H1 (cell line): ENCODE measurements around the gene KCTD7. TPM values are rescaled to one million over a fixed set of nuclear protein-coding genes. Genes with fewer than 3 reads are reported as not detected.

ENCODE experiments used
- ASH2L ChIP-seq: fragments of 200-600, 300-600 bp; sonication (generic); IDR thresholded peaks from one replicate; pipeline ENCODE4 v1.7.1; 2017; ENCODE audit warnings: low read length
- ATF3 ChIP-seq: IDR thresholded peaks from 2 replicates; pipeline ENCODE4 v1.6.1; 2011; ENCODE audit warnings: low read depth, mild to moderate bottlenecking, low read length; ENCODE audit not compliant: insufficient read depth
- CBX5 ChIP-seq: fragments of 300-800, 300-1000 bp; sonication (generic); IDR thresholded peaks from 2 replicates; pipeline ENCODE4 v1.7.1; 2016; ENCODE audit warnings: antibody characterized with exemption, low read length, low read depth
- GABPA ChIP-seq: IDR thresholded peaks from 2 replicates; pipeline ENCODE4 v1.6.1; 2011; ENCODE audit warnings: mild to moderate bottlenecking, low read length, moderate library complexity, borderline replicate concordance; ENCODE audit not compliant: insufficient read depth
- KDM1A ChIP-seq: fragments of 200-600, 300-600 bp; sonication (generic); IDR thresholded peaks from 2 replicates; pipeline ENCODE4 v1.7.1; 2016; ENCODE audit warnings: mild to moderate bottlenecking, low read length, borderline replicate concordance
- KDM5A ChIP-seq: fragments of 200-600 bp; IDR thresholded peaks from 2 replicates; pipeline ENCODE4 v1.7.1; 2012; ENCODE audit warnings: mild to moderate bottlenecking, low read length, inconsistent platforms, mixed read lengths
- PHF8 ChIP-seq: fragments of 200-600 bp; sonication (generic); conservative IDR thresholded peaks from 2 replicates; pipeline ENCODE4 v1.7.1; 2012; ENCODE audit warnings: low read depth, mild to moderate bottlenecking, inconsistent platforms, low read length, moderate library complexity
- POLR2AphosphoS5 ChIP-seq: IDR thresholded peaks from 2 replicates; pipeline ENCODE4 v1.6.1; 2011; ENCODE audit warnings: low read depth, low read length
- RFX5 ChIP-seq: IDR thresholded peaks from 2 replicates; pipeline ENCODE4 v1.6.1; 2011; ENCODE audit warnings: low read depth, low read length, improper control_type of control experiment, borderline replicate concordance
- TAF7 ChIP-seq: optimal IDR thresholded peaks from 2 replicates; pipeline ENCODE3; 2011; ENCODE audit warnings: low read depth, mild to moderate bottlenecking, inconsistent platforms, low read length, moderate library complexity, borderline replicate concordance
- TBP ChIP-seq: IDR thresholded peaks from 2 replicates; pipeline ENCODE4 v1.6.1; 2011; ENCODE audit warnings: low read depth, low read length, improper control_type of control experiment
- polyA plus RNA-seq, 7 experiments: library from polyadenylated mRNA; depleted of rRNA in 3 of 7; stranded (reverse) in 5 of 7; unstranded in 2 of 7; fragments of >200 nt in 5 of 7; fragments of 200-250 nt in 2 of 7; gene quantifications; 1 replicate in 5 of 7; 2 replicates in 1 of 7; 4 replicates in 1 of 7; pipeline versions ENCODE4 v1.2.1 to v1.2.3, GENCODE V29; 2011 to 2013; ENCODE audit warnings: missing spikeins in 2 of 7, mixed read lengths in 2 of 7
- total RNA-seq: library from RNA; stranded (reverse); fragmentation: NEBNext Ultra II Directional; extraction: Animal tissue kit (Norgen Biotek cat#: 25700); gene quantifications from 2 replicates; pipeline ENCODE4 v1.2.1, GENCODE V29; 2021
- TF ChIP-seq, protein P1 (sequence below): IDR thresholded peaks from 2 replicates; pipeline ENCODE4 v1.6.1; 2012; ENCODE audit warnings: inconsistent platforms

The KCTD7 gene
- total and polyA plus RNA-seq, 2 of the 8 experiments (the other 6 are each of a cell fraction or from before 2014, with no cell fraction given), result 8.6 to 11.9 TPM

DNA sequence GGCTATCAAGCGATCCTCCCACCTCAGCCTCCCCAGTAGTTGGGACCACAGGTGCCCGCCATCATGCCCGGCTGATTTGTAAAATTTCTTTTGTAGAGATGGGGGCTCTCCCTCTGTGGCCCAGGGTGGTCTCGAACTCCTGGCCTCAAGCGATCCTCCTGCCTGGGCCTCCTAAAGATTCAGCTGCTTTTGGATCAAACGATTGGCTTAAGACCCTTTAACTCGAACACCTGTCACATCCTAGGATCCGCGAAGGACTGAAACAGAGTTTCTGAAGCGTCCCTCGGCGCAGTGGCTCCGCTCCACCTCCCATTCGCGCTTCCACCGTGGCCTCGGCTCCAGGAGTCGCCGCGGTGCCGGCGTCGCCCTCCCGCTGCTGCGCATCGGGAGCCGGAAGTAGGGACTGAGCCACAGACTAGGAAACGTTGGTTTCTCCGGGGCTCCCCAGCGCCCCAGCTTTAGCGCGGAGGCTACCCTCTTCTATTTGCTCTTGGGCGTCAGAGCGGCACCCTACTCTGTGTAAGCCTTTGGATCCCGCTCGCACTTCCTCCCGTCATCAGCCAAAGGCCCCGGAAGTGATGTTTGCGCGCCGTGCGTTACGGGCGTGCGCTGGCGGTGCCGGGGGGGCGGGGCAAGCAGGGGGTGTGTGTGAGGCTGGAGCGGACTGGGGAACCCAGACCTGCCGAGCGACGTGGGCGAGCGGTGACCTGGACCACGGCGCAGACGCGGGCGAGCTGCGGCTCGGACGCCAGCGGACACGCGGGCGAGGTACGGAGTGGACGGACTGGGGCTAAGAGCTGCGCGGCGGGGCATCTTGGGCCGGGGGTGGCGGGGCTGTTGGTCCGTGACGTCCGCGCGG lies 53.0 kb downstream of the KCTD7 start (continued):
- TF ChIP-seq KDM1A (peak; percentile 61; the same call in 1 of the 2 replicates), PHF8 (peak; percentile 83), KDM5A (no peak), ATF3 (no peak), GABPA (peak; percentile 84; the same call in 1 of the 2 replicates), POLR2AphosphoS5 (peak; percentile 77), CBX5 (no peak), TBP (peak; percentile 62; the same call in 1 of the 2 replicates), RFX5 (no peak), TAF7 (peak; percentile 58), ASH2L (peak; percentile 54)
- TF ChIP-seq, protein P1, sequence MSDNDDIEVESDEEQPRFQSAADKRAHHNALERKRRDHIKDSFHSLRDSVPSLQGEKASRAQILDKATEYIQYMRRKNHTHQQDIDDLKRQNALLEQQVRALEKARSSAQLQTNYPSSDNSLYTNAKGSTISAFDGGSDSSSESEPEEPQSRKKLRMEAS, result peak; percentile 60; the same call in 1 of the 2 replicates
- TF ChIP-seq, all 59 proteins: peak for 15
